H54 (cell line): ENCODE data around the gene PTHLH.

Experiments
- DNase-seq: peaks from one replicate; pipeline ENCODE4 v3.0.0; 2011; ENCODE audit warnings: low spot score, mixed read lengths; ENCODE audit not compliant: insufficient read length
- FAIRE-seq: peaks from 3 replicates; lab custom pipeline; 2011; peaks lifted over from hg19 to GRCh38; lab: Jason Lieb, UNC
- POLR2A ChIP-seq: IDR thresholded peaks from 2 replicates; pipeline ENCODE4 v1.6.1; 2011; ENCODE audit warnings: low read depth, mild to moderate bottlenecking, low read length

Gene PTHLH

DNA sequence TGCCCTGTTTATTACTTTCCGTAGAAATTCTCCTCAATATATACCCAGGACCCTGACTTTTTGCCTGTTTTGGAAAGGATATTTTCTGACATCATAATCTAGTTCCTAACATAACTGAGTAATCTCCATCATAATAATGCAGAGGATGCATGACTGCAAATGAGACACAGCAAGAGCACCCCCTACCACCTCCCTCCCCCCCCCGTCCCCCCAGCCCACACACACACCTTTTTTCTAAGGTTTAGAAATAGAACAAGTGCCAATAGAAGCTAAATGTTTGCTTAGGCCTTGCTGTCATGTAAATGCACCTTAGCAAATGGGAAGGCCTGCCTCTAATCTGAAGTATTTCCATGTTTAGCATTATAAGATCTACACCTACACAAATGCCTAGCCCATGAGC lies at the start of gene PTHLH:
PTHLH (minus strand) TSS at position 13 of the 400 bp plus-strand sequence. CDS start 3,239 bp downstream, outside the sequence.
- no peak for TF ChIP-seq POLR2A
- FAIRE-seq (no peak), DNase-seq (no peak)

DNA sequence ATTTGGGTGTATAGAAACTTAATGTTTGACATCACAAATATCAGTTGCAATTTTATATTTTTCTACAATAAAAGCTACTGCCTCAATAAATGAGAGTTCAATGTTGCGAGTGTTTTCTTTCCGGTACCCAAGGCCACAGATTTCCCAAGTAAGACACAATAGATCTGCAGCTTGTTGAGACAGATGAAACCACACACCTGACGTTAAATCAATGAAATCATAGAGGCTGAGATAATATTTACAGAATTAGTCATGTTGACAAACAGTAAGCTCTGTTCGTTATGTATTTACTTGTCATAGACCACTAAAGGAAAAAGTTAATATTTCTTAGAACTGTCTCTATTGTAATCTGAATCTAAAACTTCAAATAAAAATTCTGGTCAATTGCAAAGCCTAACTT lies 49.2 kb upstream of the PTHLH start:
- DNase-seq (no peak), FAIRE-seq (no peak)
- no peak for TF ChIP-seq POLR2A

DNA sequence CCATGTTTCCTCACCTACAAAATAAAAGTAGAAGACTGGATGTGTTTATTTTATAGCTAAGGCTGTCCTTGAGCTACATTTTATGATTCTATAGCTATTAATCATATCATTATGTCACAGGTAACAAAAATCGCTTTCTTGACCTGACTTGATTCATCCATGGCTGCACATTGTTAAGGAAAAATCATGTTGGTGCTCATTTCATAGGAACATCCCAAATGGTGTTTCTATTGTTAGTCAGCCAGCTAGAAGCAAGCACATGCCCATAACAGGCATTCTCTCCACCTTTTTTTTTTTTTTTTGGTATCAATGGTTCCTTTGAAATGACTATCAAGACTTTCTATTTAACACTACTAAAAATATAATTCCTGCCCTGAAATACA lies 45.3 kb upstream of the PTHLH start:
- FAIRE-seq: no peak
- no peak for TF ChIP-seq POLR2A

DNA sequence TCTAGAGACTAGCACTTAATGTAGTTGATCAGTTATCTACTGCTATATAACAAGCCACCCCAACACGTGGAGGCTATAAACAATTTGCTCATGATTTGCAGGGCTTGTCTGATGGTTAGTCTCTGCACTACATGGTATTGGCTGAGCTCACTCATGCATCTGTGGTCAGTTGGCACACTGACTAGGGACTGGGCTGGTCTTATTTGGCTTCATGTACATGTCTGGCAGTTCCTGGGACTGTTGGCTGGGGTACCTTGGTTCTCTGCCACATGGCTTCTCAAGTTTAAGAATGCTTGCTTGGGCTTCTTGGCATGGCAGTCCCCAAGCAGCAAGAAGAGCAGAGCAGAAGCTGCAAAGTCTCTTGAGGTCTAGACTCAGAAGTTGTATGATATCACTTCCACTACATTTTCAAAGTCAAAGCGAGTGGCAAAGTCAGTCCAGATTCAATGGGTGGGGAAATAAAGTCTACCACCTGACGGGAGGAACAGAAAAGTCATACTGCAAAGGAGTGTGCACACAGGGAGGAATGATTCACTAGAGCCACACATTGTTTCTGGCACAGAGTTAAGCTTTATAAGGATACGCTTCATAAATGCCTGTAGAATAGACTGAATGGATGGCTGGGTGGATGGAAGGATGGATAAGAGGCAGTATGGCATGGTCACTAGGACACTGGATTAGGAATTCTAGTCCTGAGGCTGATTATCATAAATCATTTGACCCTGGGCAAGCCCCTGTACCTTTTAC lies 44.8 kb upstream of the PTHLH start:
- FAIRE-seq (no peak), DNase-seq (no peak)
- no peak for TF ChIP-seq POLR2A

More for the DNA sequence above, 45.3 kb upstream of the PTHLH start:
- DNase-seq: no peak

DNA sequence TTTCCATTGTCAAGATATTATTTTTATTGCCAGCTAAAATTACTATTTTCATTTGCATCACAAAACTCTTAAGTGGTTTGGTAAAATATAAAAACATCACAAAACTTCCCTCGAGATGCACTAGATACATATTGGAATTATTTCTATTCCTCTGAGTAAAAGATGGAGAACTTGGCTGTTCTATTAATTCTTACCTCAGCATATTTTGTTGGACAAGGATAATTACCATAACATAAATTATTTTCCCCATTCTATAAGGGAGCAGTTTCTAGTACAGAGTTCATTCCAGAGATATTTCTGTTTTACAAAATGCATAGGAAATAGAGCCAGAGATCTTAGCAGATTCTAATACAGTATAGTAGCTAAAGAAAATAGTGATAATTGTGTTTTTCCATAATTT lies 42.6 kb upstream of the PTHLH start:
- TF ChIP-seq POLR2A: no peak
- DNase-seq: no peak
- no peak for FAIRE-seq

DNA sequence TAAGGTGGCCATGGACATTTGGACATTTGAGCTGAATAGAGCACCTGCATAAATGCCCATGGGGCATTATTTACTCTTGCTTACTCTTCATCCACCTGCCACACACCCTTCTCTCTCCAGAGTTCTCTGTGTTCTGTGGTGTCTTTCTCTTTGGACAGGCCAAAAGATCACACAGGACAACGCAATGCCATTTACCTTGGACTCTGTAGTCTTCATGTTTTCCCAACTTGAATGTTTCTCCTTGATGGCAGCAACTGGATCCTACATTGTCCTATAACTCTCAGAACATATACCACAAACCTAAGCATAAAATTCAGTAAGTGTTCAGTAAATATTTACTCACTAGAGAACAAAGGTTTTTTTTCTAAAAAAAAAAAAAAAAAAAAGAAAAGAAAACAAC lies 41.7 kb upstream of the PTHLH start:
- FAIRE-seq: no peak

DNA sequence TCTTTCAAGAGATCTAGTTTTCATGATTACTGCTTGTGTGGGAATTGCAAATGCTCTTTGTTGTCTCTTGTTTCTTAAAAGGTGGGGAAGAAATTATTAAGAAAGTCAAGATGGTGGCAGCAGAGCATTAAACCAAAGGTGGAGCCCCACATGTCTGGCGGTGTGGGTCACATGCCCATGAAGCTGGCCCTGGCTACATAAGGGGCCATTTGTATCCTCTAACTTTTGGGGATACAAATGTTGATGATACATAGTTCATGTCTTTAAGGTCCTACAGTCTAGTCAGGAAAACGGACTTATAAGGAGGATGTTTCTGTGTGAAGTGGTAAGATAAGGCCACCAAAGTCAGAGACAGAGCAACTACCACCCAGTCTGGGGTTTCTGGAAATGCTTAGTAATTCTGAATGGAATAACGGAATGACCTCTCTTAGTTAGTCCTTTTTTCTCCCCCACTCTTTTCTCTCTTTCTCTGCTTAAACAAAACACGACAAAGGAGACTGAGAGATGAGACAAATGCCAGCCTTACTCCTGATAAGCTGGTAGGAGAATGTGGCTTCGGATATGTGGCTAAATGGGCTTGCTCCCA lies 39.9 kb upstream of the PTHLH start:
- TF ChIP-seq POLR2A: no peak
- FAIRE-seq (no peak), DNase-seq (no peak)

More for the DNA sequence above, 41.7 kb upstream of the PTHLH start:
- DNase-seq: no peak
- TF ChIP-seq POLR2A: no peak

DNA sequence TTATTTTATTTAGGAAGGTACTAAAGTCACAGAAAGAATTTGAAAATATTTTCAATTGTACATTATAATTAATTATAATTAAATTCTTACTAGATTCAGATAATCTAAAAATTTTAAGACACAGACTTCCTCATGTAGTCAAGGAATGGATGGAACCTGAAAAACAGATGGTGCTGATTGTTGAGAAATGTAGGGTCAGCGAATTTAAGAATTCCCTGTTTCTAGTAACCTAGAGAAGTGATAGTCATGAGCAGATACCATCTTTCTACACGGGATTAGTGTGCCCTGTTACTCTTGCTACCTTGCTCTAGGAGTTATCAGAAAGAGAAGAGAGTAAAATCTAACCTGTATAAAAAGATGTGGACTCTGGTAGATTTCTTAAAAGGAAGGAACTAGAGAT lies 37.5 kb upstream of the PTHLH start:
- FAIRE-seq (no peak), DNase-seq (no peak)
- no peak for TF ChIP-seq POLR2A

DNA sequence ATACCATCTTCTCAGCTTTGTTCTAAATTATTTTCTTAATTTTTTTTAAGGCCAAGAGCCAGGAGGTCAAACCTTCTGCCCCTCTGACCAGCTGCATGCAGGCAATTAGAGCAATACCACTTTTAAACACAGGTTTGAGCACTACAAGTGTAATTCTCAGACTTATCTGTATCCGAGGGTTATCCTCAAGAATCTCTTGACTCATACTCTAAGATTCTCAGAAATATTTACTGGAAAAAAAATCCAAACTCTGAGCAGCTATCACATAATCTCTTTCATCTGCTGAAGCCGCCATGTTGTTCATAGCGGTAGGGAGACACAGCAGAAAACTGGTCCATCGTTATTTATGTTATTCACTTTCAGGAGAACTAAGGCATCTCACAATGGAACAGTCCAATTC lies 27.4 kb upstream of the PTHLH start:
- DNase-seq (no peak), FAIRE-seq (no peak)
- TF ChIP-seq POLR2A: no peak

DNA sequence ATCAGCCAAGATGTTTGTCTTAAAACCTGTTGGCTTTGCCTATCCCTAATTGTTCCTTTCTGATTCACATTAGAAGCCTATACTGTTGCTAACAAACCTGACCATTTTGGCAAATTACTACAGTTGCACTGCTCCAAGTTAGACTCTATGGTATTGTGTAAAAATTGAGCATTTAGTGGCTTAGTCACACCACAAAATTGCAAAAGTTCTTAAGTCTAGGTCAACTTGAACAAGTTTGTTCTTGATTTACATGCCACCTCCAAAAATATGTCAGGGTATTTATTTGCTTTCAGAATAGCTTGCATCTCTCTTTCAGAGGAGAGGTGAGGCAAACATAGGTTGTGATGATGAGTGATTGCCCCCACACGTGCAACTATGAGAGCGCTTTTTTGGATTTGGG lies 27.0 kb upstream of the PTHLH start:
- no peak for FAIRE-seq
- TF ChIP-seq POLR2A: no peak
- DNase-seq: no peak

DNA sequence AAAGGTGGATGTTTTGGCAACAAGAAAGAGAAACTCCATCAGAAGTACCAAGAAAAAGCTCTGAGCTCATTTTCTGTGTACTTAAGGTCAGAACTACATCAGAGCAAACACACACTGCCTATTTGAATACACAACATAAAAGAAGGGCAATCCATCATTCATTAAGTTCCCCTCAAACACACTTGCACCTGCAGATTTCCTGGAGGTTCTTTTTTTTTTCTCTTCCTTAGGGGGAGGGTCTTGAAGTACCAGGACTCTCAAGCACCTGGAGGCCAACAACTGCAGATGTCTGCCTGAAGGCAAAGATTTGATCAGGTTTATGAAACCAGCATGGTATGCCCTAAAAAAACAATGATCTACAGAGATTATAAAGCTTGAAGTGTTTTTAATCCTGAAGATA lies 26.1 kb upstream of the PTHLH start:
- DNase-seq: no peak
- FAIRE-seq: no peak
- TF ChIP-seq POLR2A: no peak

DNA sequence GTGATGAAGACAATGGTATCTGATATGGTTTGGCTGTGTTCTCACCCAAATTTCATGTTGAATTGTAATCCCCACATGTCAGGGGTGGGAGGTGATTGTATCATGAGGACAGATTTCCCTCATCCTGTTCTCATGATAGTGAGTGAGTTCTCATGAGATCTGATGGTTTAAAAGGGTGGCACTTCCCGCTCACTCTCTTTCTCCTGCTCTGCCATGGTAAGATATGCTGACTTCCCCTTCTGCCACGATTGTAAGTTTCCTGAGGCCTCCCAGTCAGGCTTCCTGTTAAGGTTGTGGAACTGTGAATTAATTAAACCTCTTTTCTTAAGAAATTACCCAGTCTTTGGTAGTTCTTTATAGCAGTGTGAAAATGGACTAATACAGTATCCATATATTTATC lies 25.6 kb upstream of the PTHLH start:
- TF ChIP-seq POLR2A: no peak
- DNase-seq (no peak), FAIRE-seq (no peak)

DNA sequence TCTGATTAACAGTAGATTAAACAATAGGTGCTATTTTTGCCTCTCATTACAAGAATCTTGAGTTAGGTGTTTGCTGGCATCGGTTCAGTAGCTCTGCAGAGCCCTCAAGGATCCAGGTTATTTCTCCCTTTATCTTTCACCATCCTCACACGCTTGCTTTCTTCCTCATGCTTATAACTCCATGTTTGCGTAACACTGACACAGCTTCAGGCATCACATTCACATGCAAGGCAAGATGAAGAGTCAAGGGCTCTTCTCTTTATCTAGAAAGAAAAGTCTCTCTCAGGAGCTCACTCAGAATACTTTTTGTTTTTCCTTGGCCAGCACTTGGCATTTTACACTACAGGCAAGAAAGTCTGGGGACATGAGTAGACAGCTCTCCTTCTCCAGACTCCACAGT lies 24.2 kb upstream of the PTHLH start:
- no peak for TF ChIP-seq POLR2A
- DNase-seq (no peak), FAIRE-seq (no peak)

DNA sequence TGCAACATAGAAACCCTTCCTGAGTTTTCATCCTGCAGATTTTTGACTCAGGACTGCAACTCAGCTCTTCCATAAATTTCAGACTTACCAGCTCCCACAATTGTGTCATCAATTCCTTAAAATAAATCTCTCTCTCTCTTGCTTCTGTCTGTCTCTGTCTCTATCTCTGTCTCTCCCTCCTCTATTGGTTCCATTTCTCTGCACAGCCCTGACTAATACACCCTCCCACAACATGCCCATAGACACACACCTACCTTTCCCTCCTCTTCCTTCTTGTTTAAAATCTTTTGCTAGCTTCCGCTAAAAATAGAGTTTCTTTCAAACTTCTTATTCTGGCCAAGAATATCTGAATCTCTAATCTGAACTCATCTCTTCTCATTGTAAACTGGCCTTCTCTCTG lies 22.9 kb upstream of the PTHLH start:
- TF ChIP-seq POLR2A: no peak
- DNase-seq (no peak), FAIRE-seq (no peak)
